NCI-H2171 (cell line): ENCODE data around the gene CDH5.
"Not testable (repeated sequence)": the region's sequence is repeated elsewhere in the genome, so short reads cannot be mapped to it uniquely, and the experiment has no call there.

Source experiments
- DNase-seq: peaks from one replicate; lab custom pipeline; 2025; lab: John Stamatoyannopoulos, UW

CDH5 gene

DNA sequence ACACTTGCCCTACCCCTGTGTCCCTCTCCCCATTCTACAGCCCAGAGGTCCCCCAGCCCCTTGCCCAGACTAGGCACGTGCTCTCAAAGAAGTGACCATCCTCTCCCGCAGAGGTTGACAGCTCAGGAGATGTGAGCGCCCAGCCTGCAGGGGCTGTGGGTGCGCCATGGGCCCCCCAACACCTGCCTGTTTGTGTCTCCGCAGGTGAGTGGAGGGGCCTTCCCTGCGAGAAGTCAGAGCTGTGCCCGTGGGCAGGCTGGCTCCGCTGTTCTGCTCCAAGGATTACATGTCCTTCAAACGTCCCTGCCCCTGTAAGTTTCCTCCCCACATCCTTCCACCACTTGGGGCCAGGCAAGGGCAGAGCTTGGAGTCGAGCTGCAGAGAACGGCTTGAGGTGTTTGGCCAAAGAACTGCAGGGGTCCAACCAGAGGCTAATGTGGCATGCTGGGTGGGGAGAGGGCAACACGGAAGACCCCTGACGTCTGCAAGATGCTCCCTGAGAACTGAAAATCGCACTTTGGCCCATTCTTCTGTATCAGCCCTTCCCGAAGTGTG is 71.0 kb downstream of the CDH5 start:
- DNase-seq: no peak

- DNase-seq: no peak
Observed at GRCh38 chr16:66438536-66438935, 72.0 kb downstream of the CDH5 start.

DNA sequence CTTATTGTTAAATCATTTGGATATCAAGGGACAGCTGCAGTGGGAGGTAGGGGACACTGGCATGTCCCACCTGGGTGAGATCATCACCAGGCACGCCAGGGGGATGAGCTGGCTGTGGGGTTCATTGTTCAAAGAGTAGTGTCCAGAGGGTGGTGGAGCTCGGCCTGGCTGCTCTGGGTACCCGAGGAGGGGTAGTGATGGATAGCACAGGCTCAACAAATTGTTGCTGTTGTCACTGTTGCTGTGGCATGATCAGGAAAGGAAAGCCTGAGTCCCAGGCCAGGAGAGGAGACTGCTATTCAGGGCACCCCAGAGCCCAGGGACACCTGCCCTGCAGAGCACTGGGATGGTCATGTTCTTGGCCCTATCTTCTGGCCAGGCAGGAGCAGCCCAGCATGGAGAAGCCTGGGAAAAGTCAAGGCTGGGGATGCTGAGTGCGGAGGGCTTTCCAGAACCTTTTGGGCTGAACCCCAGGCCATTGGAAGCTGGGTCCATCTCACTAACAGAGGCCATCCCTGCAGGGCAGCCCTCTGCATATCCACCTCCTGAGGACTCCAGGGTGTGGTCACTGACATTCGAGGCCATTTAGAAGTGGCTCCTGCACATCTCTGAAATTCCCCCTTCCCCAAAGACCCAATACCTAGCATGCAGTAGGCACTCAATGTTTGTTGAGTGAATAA is 72.7 kb downstream of the CDH5 start:
- no peak for DNase-seq

DNA sequence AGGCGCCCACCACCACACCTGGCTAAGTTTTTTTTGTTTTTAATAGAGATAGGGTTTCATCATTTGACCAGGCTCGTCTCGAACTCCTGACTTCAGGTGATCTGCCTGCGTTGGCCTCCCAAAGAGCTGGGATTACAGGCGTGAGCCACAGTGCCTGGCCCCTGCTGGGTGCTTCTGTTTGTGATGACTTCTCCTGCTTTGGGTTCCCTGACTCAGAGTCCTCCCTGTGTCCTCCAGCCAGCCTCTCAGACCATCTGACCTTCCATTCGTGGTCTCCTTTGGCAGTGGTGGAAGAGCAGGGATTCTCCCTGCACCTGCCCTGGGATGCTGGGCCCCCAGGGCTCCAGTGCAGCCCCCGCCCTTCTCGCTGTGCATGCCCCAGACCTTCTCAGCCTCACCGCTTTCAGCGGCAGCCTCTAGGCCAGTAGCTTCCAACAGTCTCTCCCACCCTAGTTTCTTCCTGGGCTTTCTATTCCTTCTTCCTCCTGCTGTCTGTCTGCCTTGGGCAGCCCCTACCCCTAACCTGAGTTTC is 73.8 kb downstream of the CDH5 start:
- DNase-seq: no peak

- no peak for DNase-seq
Observed at GRCh38 chr16:66440970-66441369, 74.5 kb downstream of the CDH5 start.

DNA sequence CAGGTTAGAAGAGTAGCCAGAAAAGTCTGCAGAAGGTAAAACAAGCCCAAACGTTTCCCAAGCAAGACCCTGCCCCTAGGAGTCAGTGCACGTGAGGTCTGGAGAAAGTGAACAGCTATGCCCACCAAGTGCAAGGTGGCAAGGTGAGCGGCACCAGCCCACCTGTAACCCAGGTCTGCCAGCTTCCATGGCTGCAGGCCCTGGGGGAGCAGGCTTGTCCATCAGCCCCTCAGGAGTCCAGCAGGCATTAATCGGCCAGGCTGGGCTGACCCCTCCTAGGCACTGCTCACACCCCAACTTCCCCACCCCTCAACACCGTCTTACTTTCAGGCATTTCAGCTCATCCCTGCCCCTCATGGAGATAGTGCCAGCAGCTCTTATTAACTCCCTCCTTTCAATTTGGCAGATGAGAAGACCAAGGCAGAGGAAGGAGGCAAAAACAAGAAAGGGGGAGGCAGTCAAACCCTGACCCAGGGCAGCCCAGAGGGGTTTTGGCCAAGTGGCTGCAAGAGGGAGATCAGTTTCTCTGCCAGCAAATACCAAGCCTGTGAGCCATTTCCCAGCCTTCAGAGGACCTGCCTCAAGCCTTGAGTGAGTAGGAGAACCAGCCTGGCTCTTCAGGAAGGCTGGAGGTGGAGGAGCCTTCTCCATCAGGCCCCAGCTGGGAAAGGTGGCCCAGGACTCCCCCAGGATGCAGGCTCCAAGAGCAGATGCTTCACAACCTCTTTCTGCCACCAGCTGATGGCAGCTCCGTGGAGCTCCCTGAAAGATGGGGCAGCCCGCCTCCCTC is 75.3 kb downstream of the CDH5 start:
- no peak for DNase-seq

DNA sequence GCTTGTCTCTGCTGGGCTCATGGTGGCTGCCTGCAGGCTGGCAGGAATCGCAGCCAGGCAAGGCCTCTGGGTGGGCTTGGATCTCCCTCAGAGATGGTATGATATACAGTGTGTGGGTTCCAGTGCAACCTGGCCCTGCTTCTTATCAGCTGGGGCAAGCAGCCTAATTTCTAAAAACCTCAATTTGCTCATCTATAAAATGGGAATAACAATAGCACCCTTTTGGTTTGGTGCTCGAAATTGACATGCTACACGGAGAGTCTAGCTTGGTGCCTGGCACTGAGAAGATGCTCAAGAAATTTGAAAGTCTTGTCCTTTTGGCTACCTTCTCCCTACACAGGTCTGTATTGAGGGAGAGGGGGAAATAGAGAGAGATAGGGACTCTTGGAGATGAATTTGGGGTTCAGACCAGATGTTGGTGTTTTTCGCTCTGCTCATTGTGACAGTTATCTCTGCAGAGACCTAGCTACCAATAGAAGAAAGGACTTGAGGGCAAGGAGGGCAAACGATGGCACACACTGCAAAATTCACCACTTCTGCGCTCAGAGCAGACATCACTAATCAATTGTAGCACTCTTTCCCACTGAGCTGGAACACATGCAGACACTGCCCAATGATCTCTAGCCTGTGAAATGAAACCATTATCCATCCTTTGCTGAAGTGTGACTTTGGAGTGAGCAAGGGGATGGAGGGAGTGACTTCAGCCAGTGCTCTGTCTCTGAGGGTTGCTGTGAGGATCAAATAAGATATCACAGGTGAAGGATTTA is 76.2 kb downstream of the CDH5 start:
- DNase-seq: no peak

DNA sequence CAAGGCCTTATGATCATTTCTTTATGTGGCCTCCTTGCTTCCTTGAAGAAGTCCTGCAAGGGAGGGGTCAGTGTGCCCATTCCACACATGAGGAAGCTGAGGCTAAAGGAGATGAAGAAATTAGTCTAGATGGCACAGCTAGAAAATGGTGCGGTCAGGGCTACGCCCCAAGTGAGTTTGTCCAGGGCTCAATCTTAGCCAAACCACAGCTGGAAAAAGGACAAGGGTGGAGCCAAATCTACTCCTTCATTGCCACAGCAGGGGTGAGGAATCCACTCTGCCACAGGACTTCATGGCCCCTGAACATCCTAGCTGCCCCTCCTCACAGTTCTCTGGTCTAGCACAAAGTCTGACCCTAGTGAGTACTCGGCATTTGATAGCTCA is 76.8 kb downstream of the CDH5 start:
- DNase-seq: no peak

DNA sequence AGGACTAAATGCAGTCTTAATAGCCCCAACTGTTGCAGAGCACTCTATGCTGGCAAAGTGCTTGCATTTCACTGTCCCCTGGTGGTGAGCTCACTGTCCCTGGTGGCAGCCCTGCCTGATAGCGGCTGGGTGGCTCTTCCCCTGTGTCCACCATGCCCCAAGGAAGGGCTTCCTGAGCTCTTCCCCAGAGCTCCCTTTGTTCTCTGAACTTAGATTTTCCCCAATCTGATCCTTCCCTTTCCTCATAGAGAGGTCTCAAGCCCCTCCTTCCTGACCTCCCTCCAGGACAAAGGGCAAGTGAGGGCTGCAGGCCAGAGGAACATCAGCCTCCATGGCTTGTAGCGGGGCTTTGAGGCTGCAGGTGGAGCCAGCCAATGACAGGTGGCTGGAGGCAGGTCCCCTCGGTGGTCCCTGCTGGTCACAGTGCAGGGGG is 77.6 kb downstream of the CDH5 start:
- no peak for DNase-seq

DNA sequence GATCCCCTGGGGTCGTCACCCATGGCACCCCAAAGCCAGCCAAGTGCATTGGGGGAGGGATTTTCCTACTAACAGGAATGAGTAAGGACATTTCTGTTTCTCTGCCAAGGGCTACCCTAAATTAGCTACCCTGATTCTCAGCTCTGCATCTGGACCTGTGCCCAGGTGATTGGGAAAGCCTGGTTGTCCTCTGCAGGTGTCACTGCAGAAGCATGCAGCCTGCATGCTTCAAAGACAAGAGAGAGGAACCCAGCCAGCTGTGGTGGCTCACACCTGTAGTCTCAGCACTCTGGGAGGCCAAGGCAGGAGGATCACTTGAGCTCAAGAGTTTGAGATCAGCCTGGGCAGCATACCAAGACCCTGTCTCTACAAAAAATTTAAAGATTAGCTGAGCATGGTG is 80.2 kb downstream of the CDH5 start:
- DNase-seq: no peak

- DNase-seq: no peak
Observed at GRCh38 chr16:66447491-66447890, 81.0 kb downstream of the CDH5 start.

GRCh38 chr16:66451548-66451947 is 85.1 kb downstream of the CDH5 start:
- no peak for DNase-seq

DNA sequence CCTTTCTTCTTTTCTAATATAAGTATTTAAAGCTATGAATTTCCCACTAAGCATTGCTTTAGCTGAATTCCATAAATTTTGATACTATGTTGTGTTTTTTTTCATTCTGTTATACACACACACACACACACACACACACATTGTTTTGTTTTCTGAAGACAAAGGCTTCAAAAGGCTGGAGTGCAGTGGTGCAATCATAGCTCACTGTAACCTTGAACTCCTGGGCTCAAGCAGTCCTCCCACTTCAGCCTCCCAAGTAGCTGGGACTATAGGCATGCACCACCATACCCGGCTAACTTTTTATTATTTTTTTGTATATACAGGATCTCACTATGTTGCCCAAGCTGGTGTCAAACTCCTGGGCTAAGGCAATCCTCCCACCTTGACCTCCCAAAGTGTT is 86.7 kb downstream of the CDH5 start:
- DNase-seq: not testable (repeated sequence)
